ENCODE measurements around the gene USP2.
"Not testable (repeated sequence)": the region's sequence is repeated elsewhere in the genome, so short reads cannot be mapped to it uniquely, and the experiment has no call there.

USP2 gene

DNA sequence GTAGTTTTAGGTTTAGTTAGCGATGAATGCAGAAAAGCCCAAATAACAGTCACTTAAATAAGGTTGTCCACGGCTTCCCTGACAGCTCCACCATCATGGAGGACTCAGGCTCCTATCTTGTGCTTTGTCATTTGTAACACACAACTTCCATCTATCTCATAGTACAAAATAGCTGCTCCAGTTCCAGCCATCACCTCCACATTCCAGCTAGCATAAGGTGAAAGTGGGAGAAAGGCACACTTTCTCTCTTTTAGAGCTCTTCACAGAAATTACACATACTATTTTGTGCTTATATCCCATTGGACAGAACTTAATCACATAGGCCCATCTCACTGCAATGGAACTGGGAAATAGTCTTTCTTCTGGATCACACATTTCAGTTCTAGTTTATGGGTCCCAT lies 32.8 kb upstream of the USP2 start:
- DNase-seq = no peak

- no peak for DNase-seq
These were observed 30.6 kb upstream of the USP2 start for GRCh38 chr11:119412072-119412471.

GRCh38 chr11:119410501-119410900 lies 29.0 kb upstream of the USP2 start:
- DNase-seq = no peak

GRCh38 chr11:119409731-119410130 lies 28.2 kb upstream of the USP2 start:
- no peak for DNase-seq

GRCh38 chr11:119406005-119406404 lies 24.5 kb upstream of the USP2 start:
- no peak for DNase-seq

- DNase-seq = not testable (repeated sequence)
These were observed 24.0 kb upstream of the USP2 start for GRCh38 chr11:119405448-119405847.

DNA sequence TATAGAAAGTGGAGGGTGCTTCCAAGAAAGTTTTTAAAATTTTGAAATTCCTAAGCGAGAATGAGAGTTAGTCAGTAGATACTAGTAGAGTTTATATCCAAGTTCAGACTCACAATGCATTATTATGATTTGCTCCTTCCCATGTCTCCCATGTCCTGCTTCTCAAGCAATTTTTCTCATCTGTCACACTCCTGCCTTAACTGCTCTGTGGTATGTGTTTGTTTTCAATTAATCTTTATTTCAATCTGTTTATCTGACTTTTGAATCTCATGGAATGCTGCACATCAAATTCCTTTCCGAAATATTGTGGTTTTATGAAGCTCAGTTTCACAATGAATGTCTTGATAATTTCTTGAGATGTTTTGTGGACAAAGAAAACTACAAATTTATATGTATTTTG lies 23.4 kb upstream of the USP2 start:
- no peak for DNase-seq

GRCh38 chr11:119403021-119403420 lies 21.5 kb upstream of the USP2 start:
- no peak for DNase-seq

DNA sequence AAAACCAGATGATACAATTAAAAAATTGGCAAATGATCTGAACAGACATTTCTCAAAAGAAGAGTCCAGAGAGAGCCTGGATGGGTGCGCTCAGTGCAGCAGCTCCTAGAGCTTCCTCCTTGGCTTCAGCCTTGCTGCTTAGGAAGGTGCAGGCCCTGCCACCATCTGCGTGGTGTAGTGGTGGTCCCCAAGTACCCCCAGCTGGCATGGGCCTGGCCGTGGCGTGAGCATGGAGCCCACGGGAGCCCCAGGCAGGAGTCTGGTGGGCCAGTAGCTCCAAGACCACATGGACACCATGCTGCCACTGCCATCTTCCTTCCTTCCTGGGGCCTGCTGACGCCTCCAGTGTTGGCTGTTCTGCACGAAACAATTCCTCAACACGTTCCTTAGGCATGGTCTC lies 21.0 kb upstream of the USP2 start:
- no peak for DNase-seq

GRCh38 chr11:119400860-119401259 lies 19.4 kb upstream of the USP2 start:
- DNase-seq = no peak

DNA sequence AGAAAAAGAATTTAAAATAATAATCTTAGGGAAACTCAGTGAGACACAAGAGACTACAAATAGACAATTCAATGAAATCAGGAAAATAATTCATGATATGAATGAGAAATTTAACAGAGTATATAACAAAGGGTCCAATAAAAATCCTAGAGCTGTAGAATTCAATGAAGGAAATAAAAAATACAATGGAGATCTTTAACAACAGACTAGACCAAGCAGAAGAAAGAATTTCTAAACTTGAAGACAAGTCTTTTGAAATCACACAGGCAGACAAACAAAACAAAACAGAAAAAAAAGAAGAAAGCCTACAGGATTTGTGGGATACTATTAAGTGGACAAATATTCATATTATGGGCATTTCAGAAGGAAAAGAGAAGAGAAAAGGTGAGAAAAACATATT lies 16.2 kb upstream of the USP2 start:
- no peak for DNase-seq

DNA sequence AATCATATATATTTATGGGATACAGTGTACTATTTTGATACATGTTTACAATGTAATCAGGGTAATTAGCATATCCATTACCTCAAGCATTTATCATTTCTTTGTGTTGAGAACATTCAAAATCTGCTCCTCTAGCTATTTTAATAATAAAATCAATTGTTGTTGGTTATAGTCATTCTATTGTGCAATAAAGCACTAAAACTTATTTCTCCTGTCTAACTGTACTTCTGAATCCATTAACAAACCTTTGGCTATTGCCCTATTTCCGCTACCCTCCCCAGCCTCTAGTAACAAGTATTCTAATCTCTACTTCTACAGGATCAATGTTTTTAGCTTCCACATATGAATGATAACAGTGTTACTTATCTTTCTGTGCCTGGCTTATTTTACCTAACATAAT lies 15.3 kb upstream of the USP2 start:
- DNase-seq = no peak

- no peak for DNase-seq
These were observed 9.8 kb upstream of the USP2 start for GRCh38 chr11:119391275-119391674.

DNA sequence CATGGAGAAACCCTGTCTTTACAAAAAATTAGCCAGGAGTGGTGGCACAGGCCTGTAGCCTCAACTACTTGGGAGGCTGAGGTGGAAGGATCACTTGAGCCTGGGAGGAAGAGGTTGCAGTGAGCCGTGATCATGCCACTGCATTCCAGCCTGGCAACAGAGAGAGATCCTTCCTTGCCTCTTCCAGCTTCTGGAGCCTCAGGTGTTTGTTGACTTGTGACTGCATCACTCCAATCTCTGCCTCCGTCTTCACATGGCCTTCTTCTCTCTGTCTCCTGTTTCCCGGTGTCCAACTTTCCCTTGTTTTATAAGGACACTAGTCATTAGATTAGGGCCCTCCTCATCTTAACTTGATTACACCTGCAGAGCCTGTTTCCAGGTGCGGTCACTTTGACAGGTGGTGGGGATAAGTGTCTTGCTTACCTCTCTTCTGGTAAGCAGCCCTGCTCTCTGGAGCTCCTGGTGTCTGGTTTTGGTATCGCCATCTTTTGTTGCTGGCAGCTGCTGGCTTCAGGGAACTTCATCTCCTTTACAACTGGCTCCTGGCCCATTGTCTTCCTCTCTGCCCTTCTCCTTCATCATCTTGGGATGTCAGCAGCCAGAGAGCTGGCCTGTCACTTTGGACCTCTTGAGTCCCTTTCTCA lies 8.2 kb upstream of the USP2 start:
- peak; percentile 47 for DNase-seq

DNA sequence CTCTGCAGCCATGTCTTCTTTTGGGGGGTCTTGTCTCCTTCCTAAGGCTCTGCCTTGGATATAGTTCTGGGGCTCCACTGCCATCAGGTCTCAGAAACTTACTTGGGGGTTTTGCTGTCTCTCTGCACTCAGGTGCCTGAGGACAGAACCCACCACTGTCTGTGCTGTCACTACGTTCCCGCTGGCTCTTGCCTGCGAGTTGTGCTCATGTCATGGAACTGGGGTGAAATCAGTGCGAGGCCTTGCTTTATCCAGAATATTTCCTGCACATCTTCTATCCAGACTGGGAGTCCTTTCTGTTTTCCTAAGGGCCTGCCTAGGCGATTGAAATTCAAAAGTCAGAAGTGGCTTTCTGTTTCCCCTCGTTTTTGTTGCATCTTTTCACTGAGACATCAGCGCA lies 6.6 kb upstream of the USP2 start:
- no peak for DNase-seq

DNA sequence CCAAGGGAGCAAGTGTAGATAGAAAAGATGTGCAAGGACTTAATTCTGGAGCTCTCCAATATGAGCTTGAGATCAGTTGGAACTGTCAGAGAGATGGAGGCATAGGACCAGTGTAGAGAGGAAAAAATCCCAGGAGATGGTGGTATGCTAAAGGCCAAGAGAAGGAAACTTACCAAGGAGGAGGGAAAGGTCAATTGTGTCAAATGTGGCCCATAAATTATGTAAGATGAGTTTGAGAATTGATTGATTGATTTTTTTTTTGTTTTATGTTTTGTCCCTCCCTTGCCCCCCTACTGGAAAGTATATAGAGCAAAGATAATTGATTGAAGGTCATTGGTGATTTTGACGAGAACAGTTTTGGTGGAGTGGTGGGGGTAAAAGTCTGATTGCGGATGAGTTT lies 2.8 kb upstream of the USP2 start:
- no peak for DNase-seq

GRCh38 chr11:119382513-119382912 lies 1.0 kb upstream of the USP2 start:
- not testable (repeated sequence) for DNase-seq

GRCh38 chr11:119382101-119382500 lies 611 bp upstream of the USP2 start:
- peak; percentile 30 for DNase-seq

- DNase-seq = peak; percentile 45
These were observed 686 bp downstream of the USP2 start for GRCh38 chr11:119380827-119381180.

DNA sequence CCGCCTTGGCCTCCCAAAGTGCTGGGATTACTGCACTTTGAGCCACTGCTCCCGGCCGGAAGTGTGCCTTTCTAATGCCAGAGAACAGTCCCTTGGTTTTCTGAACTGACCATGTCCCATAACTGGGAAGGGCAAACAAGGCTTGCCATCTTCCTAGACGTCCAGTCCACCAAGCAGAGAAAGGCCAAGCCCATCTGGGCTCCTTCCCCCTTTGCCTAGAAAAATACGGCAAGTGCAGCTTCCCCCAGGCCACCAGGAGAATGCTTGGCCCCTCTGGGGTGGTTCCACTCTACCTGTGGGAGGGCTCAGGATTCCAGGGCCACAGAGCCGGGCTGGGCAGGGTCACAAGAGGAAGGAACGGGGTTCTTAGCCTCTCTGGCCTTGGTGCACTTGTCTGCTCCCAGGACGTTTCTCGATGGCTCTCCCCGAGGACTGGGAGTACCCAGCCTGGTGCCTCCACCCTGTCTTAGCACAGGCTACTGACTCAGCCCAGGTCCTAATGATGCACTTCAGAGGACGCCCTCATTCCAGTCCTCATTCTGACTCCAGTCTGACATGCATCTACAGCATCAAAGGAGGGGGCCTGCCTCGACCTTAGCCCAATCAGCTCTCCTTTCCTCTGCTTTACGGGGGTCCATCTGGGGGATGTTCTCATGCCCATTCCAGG lies 1.2 kb downstream of the USP2 start:
- no peak for DNase-seq

GRCh38 chr11:119378851-119379465 lies 2.5 kb downstream of the USP2 start:
- peak; percentile 67 for DNase-seq

GRCh38 chr11:119377961-119378667 lies 3.4 kb downstream of the USP2 start:
- DNase-seq = peak; percentile 83

GRCh38 chr11:119377112-119377901 lies 4.2 kb downstream of the USP2 start:
- DNase-seq = no peak

Measured in NCI-H82 (cell line).